HEK293 (cell line): ENCODE results near the gene CC2D1B.

Experiments
- CTCF ChIP-seq: fragments of 450-650 bp; formaldehyde crosslinking; IDR thresholded peaks from 2 replicates; pipeline ENCODE4 v1.5.1; 2016; ENCODE audit warnings: missing biosample characterization, missing genetic modification characterization
- KLF9 ChIP-seq: fragments of 450-650 bp; formaldehyde crosslinking; IDR thresholded peaks from 2 replicates; pipeline ENCODE4 v1.5.1; 2016; ENCODE audit warnings: missing biosample characterization, missing genetic modification characterization, low read depth
- REST ChIP-seq: fragments of 450-650 bp; formaldehyde crosslinking; IDR thresholded peaks from 2 replicates; pipeline ENCODE4 v1.5.1; 2016; ENCODE audit warnings: missing biosample characterization, missing genetic modification characterization
- YY1 ChIP-seq: fragments of 450-650 bp; formaldehyde crosslinking; IDR thresholded peaks from 2 replicates; pipeline ENCODE4 v1.5.1; 2018; ENCODE audit warnings: missing biosample characterization, missing genetic modification characterization
- ZBTB21 ChIP-seq: fragments of 450-650 bp; formaldehyde crosslinking; IDR thresholded peaks from 2 replicates; pipeline ENCODE4 v1.5.1; 2017; ENCODE audit warnings: missing biosample characterization, missing genetic modification characterization
- ZBTB8A ChIP-seq: fragments of 450-650 bp; formaldehyde crosslinking; IDR thresholded peaks from 2 replicates; pipeline ENCODE4 v1.5.1; 2016; ENCODE audit warnings: missing biosample characterization, missing genetic modification characterization
- ZIC2 ChIP-seq: fragments of 450-650 bp; formaldehyde crosslinking; IDR thresholded peaks from 2 replicates; pipeline ENCODE4 v1.5.1; 2016; ENCODE audit warnings: missing biosample characterization, missing genetic modification characterization
- ZNF10 ChIP-seq: fragments of 450-650 bp; formaldehyde crosslinking; IDR thresholded peaks from 2 replicates; pipeline ENCODE4 v1.5.1; 2017; ENCODE audit warnings: missing biosample characterization, missing genetic modification characterization
- ZNF629 ChIP-seq: fragments of 450-650 bp; formaldehyde crosslinking; IDR thresholded peaks from 2 replicates; pipeline ENCODE4 v1.5.1; 2017; ENCODE audit warnings: missing biosample characterization, missing genetic modification characterization
- ZNF660 ChIP-seq: fragments of 450-650 bp; IDR thresholded peaks from 2 replicates; pipeline ENCODE4 v1.5.1; 2018; ENCODE audit warnings: missing biosample characterization, mild to moderate bottlenecking, missing genetic modification characterization
- ZNF707 ChIP-seq: fragments of 450-650 bp; formaldehyde crosslinking; IDR thresholded peaks from 2 replicates; pipeline ENCODE4 v1.5.1; 2016; ENCODE audit warnings: missing biosample characterization, missing genetic modification characterization
- ZNF747 ChIP-seq: fragments of 450-650 bp; formaldehyde crosslinking; IDR thresholded peaks from 2 replicates; pipeline ENCODE4 v1.5.1; 2016; ENCODE audit warnings: missing biosample characterization, missing genetic modification characterization
- ZSCAN18 ChIP-seq: fragments of 450-650 bp; formaldehyde crosslinking; IDR thresholded peaks from 2 replicates; pipeline ENCODE4 v1.5.1; 2016; ENCODE audit warnings: missing biosample characterization, missing genetic modification characterization

GRCh38 chr1:52357397-52357796, 8.6 kb downstream of the CC2D1B start:
- TF ChIP-seq ZBTB21 (tag by site-specific recombination): no peak
- TF ChIP-seq ZNF747: no peak
- no peak for TF ChIP-seq CTCF
- TF ChIP-seq ZNF707 (tag by site-specific recombination): no peak
- no peak for TF ChIP-seq ZNF660 (tag by site-specific recombination)
- no peak for TF ChIP-seq REST (tag by site-specific recombination)
- TF ChIP-seq ZSCAN18 (tag by site-specific recombination): no peak
- no peak for TF ChIP-seq ZNF10
- TF ChIP-seq ZNF629 (tag by site-specific recombination): no peak
- TF ChIP-seq KLF9: no peak
- no peak for TF ChIP-seq ZBTB8A (tag by site-specific recombination)
- TF ChIP-seq ZIC2 (tag by site-specific recombination): no peak
- TF ChIP-seq YY1 (tag by site-specific recombination): no peak
